K562 (cell line): ENCODE results near the gene ARPC4. TPM values are rescaled to one million over a fixed set of nuclear protein-coding genes. Genes with fewer than 3 reads are reported as not detected.

ENCODE experiments used
- CBX1 ChIP-seq: sonication (generic); IDR thresholded peaks from 2 replicates; pipeline ENCODE4 v1.6.1; 2016; ENCODE audit warnings: antibody characterized with exemption, low read depth, mild to moderate bottlenecking
- DNMT1 ChIP-seq: fragments of 450-650 bp; IDR thresholded peaks from 2 replicates; pipeline ENCODE4 v1.6.1; 2016; ENCODE audit warnings: antibody characterized with exemption, mild to moderate bottlenecking
- HINFP ChIP-seq: fragments of 450-650 bp; conservative IDR thresholded peaks from 2 replicates; pipeline ENCODE4 v1.6.1; 2016; ENCODE audit warnings: missing genetic modification characterization, low read depth, mild to moderate bottlenecking, control low read depth, missing compliant biosample characterization
- KLF16 ChIP-seq: IDR thresholded peaks from 2 replicates; pipeline ENCODE4 v1.6.1; 2016; ENCODE audit warnings: antibody characterized with exemption
- RB1 ChIP-seq: fragments of 450-650 bp; IDR thresholded peaks from 2 replicates; pipeline ENCODE4 v1.6.1; 2017; ENCODE audit warnings: low read depth, mild to moderate bottlenecking
- SMAD3 ChIP-seq: fragments of 450-650 bp; formaldehyde crosslinking; conservative IDR thresholded peaks from 2 replicates; pipeline ENCODE4 v1.4.0; 2020; ENCODE audit warnings: mild to moderate bottlenecking
- ZZZ3 ChIP-seq: fragments of 450-650 bp; IDR thresholded peaks from 2 replicates; pipeline ENCODE4 v1.6.1; 2016; ENCODE audit warnings: antibody characterized with exemption, mild to moderate bottlenecking, moderate library complexity
- polyA plus RNA-seq, 8 experiments: library from polyadenylated mRNA; depleted of rRNA in 4 of 8; stranded (reverse) in 5 of 8; unstranded in 3 of 8; fragments of >200 nt; fragmentation: Nextera tagmentation in 2 of 8; fragmentation: Illumina TruSeq in 1 of 8; extraction: Ambion mirVana in 2 of 8; extraction: Trizol in 1 of 8; gene quantifications; 2 replicates each; pipeline versions ENCODE4 v1.2.1 to v1.2.3, GENCODE V29; 2011 to 2014; ENCODE audit warnings: inconsistent platforms in 1 of 8, missing spikeins in 1 of 8
- total RNA-seq, 7 experiments: library from RNA; depleted of rRNA in 6 of 7; stranded (reverse); fragments of >200 nt in 6 of 7; fragmentation: Illumina TruSeq in 2 of 7; extraction: Trizol in 2 of 7; gene quantifications; 2 replicates each; pipeline versions ENCODE4 v1.2.1 to v1.2.3, GENCODE V29; 2011 to 2021; ENCODE audit warnings: low replicate concordance in 1 of 7

ARPC4 gene
- total and polyA plus RNA-seq, 9 of the 15 experiments (the other 6 are each of a cell fraction or from before 2014, with no cell fraction given) = 20.1 to 153 (median 119) TPM

GRCh38 chr3:9826815-9827573 is 34.1 kb downstream of the ARPC4 start (continued):
- no peak for TF ChIP-seq HINFP
- TF ChIP-seq ZZZ3 = no peak
- no peak for TF ChIP-seq RB1
- TF ChIP-seq DNMT1 = no peak
- TF ChIP-seq KLF16 = 0 out of 2 replicates have a peak, but pooled peaks have one; percentile 5
- TF ChIP-seq SMAD3 (CRISPR knock-in tag) = no peak
- 0 out of 2 replicates have a peak, but pooled peaks have one; percentile 50 for TF ChIP-seq CBX1
